ENCODE data around the gene CDKL1.

DNA sequence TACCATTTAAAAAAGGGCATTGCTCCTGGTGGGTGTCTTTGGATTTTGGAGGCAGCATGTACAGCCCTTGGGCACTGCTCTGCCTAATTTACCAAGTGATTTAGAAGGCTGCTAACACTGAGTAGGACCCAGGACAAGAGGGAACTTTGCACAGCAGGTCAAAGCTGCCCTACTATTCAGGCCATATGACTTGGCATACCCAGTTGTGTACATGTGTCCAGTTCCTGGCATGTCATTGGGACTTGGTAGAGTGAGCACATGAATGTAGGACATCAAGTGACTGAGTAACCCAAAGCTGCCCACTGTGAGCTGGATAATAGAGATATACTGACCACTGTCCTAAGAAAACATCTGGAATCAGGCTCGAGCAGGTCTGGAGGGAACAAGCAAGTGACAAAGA, 15.7 kb downstream of the CDKL1 start:
- TF ChIP-seq, protein P1, sequence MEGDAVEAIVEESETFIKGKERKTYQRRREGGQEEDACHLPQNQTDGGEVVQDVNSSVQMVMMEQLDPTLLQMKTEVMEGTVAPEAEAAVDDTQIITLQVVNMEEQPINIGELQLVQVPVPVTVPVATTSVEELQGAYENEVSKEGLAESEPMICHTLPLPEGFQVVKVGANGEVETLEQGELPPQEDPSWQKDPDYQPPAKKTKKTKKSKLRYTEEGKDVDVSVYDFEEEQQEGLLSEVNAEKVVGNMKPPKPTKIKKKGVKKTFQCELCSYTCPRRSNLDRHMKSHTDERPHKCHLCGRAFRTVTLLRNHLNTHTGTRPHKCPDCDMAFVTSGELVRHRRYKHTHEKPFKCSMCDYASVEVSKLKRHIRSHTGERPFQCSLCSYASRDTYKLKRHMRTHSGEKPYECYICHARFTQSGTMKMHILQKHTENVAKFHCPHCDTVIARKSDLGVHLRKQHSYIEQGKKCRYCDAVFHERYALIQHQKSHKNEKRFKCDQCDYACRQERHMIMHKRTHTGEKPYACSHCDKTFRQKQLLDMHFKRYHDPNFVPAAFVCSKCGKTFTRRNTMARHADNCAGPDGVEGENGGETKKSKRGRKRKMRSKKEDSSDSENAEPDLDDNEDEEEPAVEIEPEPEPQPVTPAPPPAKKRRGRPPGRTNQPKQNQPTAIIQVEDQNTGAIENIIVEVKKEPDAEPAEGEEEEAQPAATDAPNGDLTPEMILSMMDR (IDR thresholded peaks at IDR 0.05; ENCODE audit: extremely low read depth in 1 of 2, insufficient read depth in 1 of 2, low read depth in 1 of 2, low read length in 2 of 2), result no peak
- TF ChIP-seq, protein P2, sequence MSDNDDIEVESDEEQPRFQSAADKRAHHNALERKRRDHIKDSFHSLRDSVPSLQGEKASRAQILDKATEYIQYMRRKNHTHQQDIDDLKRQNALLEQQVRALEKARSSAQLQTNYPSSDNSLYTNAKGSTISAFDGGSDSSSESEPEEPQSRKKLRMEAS (IDR thresholded peaks at IDR 0.05; ENCODE audit: insufficient read depth, insufficient read length), result no peak
- TF ChIP-seq JUN (IDR thresholded peaks at IDR 0.05; ENCODE audit: borderline replicate concordance, insufficient read depth, insufficient read length, low read depth), result no peak
- no peak for TF ChIP-seq POLR2A (IDR thresholded peaks at IDR 0.05; ENCODE audit: low read depth, low read length)

All from endothelial cell of umbilical vein (primary cell).